Measurements from ENCODE around the gene ADAM33. TPM values are rescaled to one million over a fixed set of nuclear protein-coding genes. Genes with fewer than 3 reads are reported as not detected.

Gene ADAM33
- total RNA-seq, 1 experiment from 2014 or later, result not detected

GRCh38 chr20:3720626-3721025 lies 38.8 kb upstream of the ADAM33 start:
- no TSS peak for BruUV-seq (replicated peaks)
- Histone ChIP-seq H2AFZ (ENCODE audit: low read depth, low read length, poor library complexity, severe bottlenecking) (no peak overlapping the region), H3K79me2 (ENCODE audit: insufficient read depth, low read length) (no peaks in the 10 kb centered on the region), H3K9ac (ENCODE audit: low read length) (no peak overlapping the region), H3K27me3 (ENCODE audit: insufficient read depth, low read length) (peaks cover 7% of the 10 kb centered on the region), H4K20me1 (ENCODE audit: insufficient read depth) (no peaks in the 10 kb centered on the region), H3K9me3 (ENCODE audit: control insufficient read depth in 1 of 2, insufficient read depth in 1 of 2, low read depth in 1 of 2, low read length in 2 of 2) (no peaks in the 10 kb centered on the region), H3K36me3 (ENCODE audit: control insufficient read depth in 1 of 2, insufficient read depth in 2 of 2, low read length in 2 of 2) (no peaks in the 10 kb centered on the region), H3K4me1 (ENCODE audit: control insufficient read depth in 1 of 2, insufficient read depth in 2 of 2, low read length in 2 of 2) (0 out of 4 replicates have a peak, but pooled peaks cover 0 to 4% of the 10 kb centered on the region in 2 experiments), H3K9me2 (ENCODE audit: insufficient read depth) (no peaks in the 10 kb centered on the region), H3K4me3 (replicated peaks in 1 of 2; ENCODE audit: low read depth in 1 of 2, low read length in 2 of 2) (no peak overlapping the region), H3K27ac (ENCODE audit: low read depth, low read length) (no peak overlapping the region), H3K4me2 (ENCODE audit: low read length) (no peak overlapping the region)
- ChIA-PET POLR2A (no interaction called here), CTCF (interaction anchor here (2.1 kb wide), 1 partner anchor 10 kb away, joined by 8 read pairs; no protein-coding TSS in a partner anchor), RAD21 (ENCODE audit: low non-redundant PET in 1 of 2, low total read pairs in 2 of 2, uncharacterized antibody in 2 of 2, unreplicated experiment in 2 of 2) (no interaction called here)
- intact Hi-C loops (cut with micrococcal nuclease), result no loop called here
- no peak for ATAC-seq
- TF ChIP-seq SP1 (IDR thresholded peaks at IDR 0.05; ENCODE audit: low read depth) (no peak), YY1 (IDR thresholded peaks at IDR 0.05; ENCODE audit: extremely low read depth, insufficient replicate concordance, low read depth, low read length) (no peak), SRF (IDR thresholded peaks at IDR 0.05; ENCODE audit: low read depth) (no peak), ELF1 (IDR thresholded peaks at IDR 0.05; ENCODE audit: borderline replicate concordance, low read depth) (no peak)
- no peak for DNase-seq (ENCODE audit: low read depth, low spot score)

DNA sequence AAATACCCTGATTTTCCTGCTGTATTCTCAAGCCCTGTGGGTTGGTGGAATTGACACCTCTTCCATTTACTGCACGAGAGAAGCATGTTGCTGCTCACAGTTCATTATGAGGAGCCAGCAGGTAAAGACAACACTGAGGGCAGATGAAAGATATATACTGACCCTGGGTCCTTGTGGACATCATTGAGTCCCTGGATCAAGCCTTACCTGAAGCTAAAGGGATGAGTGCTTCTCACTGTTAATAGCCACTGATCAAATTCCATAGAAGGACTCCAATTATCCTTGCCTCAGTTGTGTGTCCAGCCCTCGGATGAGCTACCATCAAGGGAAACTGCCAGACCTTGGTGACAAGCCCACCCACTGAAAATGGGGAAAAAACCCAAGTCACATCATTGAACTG lies 38.3 kb upstream of the ADAM33 start:
- intact Hi-C loops (cut with micrococcal nuclease), result no loop called here
- no peak overlapping the region for H2AFZ ChIP-seq (ENCODE audit: low read depth, low read length, poor library complexity, severe bottlenecking)
- DNase-seq (ENCODE audit: low read depth, low spot score), result no peak
- H3K36me3 ChIP-seq (ENCODE audit: control insufficient read depth in 1 of 2, insufficient read depth in 2 of 2, low read length in 2 of 2), result no peaks in the 10 kb centered on the region
- RAD21 ChIA-PET (ENCODE audit: low non-redundant PET in 1 of 2, low total read pairs in 2 of 2, uncharacterized antibody in 2 of 2, unreplicated experiment in 2 of 2), result no interaction called here
- TF ChIP-seq ELF1 (IDR thresholded peaks at IDR 0.05; ENCODE audit: borderline replicate concordance, low read depth) (no peak), POLR2A (IDR thresholded peaks at IDR 0.05; ENCODE audit: borderline replicate concordance, extremely low read depth, insufficient read depth, insufficient read length) (no peak), YY1 (IDR thresholded peaks at IDR 0.05; ENCODE audit: extremely low read depth, insufficient replicate concordance, low read depth, low read length) (no peak), FOSL1 (IDR thresholded peaks at IDR 0.05; ENCODE audit: low read depth) (no peak)
- TF ChIP-seq, protein P1, sequence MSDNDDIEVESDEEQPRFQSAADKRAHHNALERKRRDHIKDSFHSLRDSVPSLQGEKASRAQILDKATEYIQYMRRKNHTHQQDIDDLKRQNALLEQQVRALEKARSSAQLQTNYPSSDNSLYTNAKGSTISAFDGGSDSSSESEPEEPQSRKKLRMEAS (IDR thresholded peaks at IDR 0.05), result no peak
- TF ChIP-seq, protein P2, sequence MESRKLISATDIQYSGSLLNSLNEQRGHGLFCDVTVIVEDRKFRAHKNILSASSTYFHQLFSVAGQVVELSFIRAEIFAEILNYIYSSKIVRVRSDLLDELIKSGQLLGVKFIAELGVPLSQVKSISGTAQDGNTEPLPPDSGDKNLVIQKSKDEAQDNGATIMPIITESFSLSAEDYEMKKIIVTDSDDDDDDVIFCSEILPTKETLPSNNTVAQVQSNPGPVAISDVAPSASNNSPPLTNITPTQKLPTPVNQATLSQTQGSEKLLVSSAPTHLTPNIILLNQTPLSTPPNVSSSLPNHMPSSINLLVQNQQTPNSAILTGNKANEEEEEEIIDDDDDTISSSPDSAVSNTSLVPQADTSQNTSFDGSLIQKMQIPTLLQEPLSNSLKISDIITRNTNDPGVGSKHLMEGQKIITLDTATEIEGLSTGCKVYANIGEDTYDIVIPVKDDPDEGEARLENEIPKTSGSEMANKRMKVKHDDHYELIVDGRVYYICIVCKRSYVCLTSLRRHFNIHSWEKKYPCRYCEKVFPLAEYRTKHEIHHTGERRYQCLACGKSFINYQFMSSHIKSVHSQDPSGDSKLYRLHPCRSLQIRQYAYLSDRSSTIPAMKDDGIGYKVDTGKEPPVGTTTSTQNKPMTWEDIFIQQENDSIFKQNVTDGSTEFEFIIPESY (IDR thresholded peaks at IDR 0.05; ENCODE audit: extremely low read depth, insufficient replicate concordance, low read length), result no peak
- H3K9me3 ChIP-seq (ENCODE audit: control insufficient read depth in 1 of 2, insufficient read depth in 1 of 2, low read depth in 1 of 2, low read length in 2 of 2), result no peaks in the 10 kb centered on the region
- no TSS peak for BruUV-seq (replicated peaks)
- H3K27me3 ChIP-seq (ENCODE audit: insufficient read depth, low read length), result peaks cover 7% of the 10 kb centered on the region
- ATAC-seq, result no peak
- H3K4me3 ChIP-seq (replicated peaks in 1 of 2; ENCODE audit: low read depth in 1 of 2, low read length in 2 of 2), result no peak overlapping the region
- POLR2A ChIA-PET, result no interaction called here
- H3K27ac ChIP-seq (ENCODE audit: low read depth, low read length), result no peak overlapping the region
- 0 out of 4 replicates have a peak, but pooled peaks cover 0 to 4% of the 10 kb centered on the region in 2 experiments for H3K4me1 ChIP-seq (ENCODE audit: control insufficient read depth in 1 of 2, insufficient read depth in 2 of 2, low read length in 2 of 2)
- no peaks in the 10 kb centered on the region for H4K20me1 ChIP-seq (ENCODE audit: insufficient read depth)
- H3K9me2 ChIP-seq (ENCODE audit: insufficient read depth), result no peaks in the 10 kb centered on the region
- no peak overlapping the region for H3K9ac ChIP-seq (ENCODE audit: low read length)
- no peak overlapping the region for H3K4me2 ChIP-seq (ENCODE audit: low read length)
- no peaks in the 10 kb centered on the region for H3K79me2 ChIP-seq (ENCODE audit: insufficient read depth, low read length)
- CTCF ChIA-PET, result interaction anchor here (2.1 to 2.5 kb wide), 2 partner anchors 9 to 12 kb away, joined by 7 to 8 read pairs; no protein-coding TSS in a partner anchor

Data from HCT116 (cell line).